Activated T-helper 9 cell treated with anti-CD3 and anti-CD28 coated beads, Interleukin-2, amount 50 U/mL, for 16 hours (primary cell): ENCODE results near the gene PSMD5.

ENCODE experiments used
- DNase-seq: peaks from one replicate; pipeline ENCODE4 v3.0.0-alpha.2; 2020; ENCODE audit warnings: low read depth

Gene PSMD5

DNA sequence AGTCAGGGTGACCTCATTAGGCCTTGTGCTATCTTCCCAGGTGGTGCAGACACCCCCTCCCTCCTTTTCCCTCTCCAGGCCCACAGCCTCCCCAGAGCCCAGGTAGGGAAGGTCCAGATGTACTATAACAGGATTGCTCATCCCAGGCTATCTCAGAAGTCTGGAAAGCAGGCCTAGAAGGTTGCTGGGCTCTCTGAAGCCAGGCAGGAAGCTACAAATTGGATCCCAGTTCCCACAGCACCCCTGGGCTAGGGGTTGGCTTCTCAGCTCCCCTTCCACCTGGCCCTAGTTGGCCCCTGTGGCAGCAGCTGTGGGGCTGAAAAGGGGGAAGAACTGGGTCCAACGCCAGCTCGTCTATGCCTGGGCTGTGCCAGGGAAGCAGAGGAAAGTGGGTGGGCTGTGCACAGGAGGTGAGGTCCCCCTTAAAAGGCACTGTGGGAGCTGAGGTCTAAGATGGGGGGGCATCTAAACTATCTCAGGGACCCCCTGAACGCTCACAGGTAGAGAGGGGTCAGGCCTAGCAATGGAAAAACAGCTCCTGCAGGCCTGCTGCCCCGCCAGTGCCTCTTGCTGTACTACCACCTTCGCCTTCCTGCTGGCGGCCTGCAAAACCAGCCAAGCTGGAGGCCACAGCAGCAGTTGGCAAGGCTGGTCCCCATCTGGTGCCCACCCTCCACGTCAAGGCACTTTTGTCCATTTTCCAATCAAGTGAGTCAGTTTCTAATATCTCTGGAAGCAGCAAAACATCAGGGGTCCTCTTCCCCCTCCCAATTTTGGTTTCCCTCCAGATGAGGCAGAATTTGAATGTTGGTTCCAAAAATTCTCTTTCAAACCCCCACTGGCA lies 13.3 kb upstream of the PSMD5 start:
- no peak for DNase-seq

DNA sequence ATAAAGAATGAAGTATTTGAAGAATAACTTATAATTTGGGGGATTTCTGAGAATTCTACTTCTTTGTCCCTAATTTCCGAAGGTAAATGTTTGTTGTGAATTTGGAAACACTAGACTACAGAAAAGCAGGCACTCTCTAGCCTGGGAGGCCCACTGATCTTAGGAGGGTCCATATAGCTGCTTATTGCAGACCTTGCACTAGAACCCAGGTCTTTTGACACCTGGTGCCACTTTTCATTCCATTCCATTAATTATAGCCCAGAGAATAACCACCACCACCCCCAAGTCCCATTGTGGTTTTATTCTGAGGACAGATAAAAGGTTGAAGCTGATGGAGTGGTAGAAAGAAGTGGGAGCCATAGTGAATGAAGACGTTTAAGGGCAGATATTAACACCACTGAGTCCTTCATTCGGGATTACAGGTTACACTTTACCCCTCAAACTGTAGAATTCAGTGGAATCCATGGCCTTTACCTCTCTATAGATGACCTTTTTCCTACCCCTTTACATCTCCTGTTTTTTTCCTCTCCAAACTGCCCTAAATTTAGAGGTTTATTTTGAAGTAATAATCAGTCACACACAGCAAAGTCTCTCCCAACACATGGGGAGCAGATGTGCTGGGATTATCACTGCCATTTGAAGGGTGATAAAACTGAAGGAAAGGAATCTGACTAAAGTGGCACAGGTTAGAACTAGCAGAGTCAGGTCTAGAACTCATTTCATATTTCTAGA lies 12.0 kb upstream of the PSMD5 start:
- no peak for DNase-seq

GRCh38 chr9:120853198-120853597 lies 10.5 kb upstream of the PSMD5 start:
- no peak for DNase-seq

- DNase-seq, result no peak
Observed at GRCh38 chr9:120852240-120853010, 9.7 kb upstream of the PSMD5 start.

DNA sequence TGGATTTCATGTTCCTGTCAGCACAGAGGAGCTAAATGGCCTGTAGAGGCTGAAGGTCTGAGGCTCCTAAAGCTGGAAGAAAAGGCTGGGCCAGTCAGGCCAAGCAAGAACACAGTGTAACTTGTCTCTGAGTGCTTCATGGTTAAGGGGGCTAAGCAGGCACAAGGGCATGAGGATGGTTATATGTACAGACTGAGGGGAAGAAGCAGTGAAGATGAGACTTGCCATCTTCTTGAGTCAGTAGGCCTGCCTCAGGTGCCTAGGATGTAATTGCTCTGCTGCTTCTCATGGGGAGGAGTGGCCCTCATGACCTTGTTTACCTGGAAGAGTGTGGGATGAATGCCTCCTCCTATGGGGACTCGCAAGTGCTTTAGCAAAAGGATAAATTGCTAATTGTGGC lies 8.7 kb upstream of the PSMD5 start:
- DNase-seq, result no peak

- DNase-seq, result no peak
Observed at GRCh38 chr9:120850315-120850714, 7.6 kb upstream of the PSMD5 start.

DNA sequence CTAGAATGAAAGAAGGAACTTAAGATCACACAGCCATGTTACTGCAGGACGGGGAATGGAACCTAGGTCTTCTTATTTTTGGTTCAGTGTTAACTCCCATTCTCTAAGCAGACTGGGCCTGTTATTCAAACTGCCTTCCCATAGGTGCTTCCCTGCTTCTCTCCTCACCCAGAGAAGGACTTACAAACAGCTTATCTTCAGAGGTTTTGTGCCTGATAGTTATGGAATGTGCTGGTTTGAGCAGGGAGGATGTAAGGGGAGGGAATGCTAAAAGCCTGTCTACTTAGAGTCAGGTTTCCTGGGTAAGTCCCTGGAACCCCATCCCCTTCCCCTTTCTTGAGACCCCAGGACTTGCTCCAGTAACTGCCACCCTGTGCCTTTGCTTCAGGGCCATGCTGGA lies 4.2 kb upstream of the PSMD5 start:
- no peak for DNase-seq

GRCh38 chr9:120846251-120846889 lies 3.6 kb upstream of the PSMD5 start:
- DNase-seq, result no peak

GRCh38 chr9:120845255-120845654 lies 2.5 kb upstream of the PSMD5 start:
- no peak for DNase-seq

- no peak for DNase-seq
Observed at GRCh38 chr9:120841930-120842684, 615 bp downstream of the PSMD5 start.

- DNase-seq, result no peak
Observed at GRCh38 chr9:120839146-120839545, 3.6 kb downstream of the PSMD5 start.

GRCh38 chr9:120837921-120838320 lies 4.8 kb downstream of the PSMD5 start:
- no peak for DNase-seq

DNA sequence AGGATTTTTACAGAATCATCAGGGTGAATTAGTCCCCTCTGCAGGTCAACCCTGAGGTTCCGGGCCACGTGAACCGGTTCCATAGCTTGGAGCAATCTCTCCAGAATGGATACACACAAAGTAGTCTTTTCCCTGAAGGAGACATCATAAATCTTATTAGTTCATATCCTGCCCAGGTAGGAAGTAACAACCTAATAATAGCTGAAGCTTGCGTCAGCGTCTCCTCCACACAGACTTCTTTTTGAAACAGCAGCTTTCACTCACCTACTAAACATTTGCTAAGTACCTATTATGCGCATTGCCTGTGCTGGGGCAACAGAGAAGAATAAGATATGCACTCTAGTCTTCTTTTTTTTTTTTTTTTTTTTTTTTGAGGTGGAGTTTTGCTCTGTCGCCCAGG lies 9.4 kb downstream of the PSMD5 start:
- no peak for DNase-seq

GRCh38 chr9:120832807-120833206 lies 9.9 kb downstream of the PSMD5 start:
- DNase-seq, result no peak

DNA sequence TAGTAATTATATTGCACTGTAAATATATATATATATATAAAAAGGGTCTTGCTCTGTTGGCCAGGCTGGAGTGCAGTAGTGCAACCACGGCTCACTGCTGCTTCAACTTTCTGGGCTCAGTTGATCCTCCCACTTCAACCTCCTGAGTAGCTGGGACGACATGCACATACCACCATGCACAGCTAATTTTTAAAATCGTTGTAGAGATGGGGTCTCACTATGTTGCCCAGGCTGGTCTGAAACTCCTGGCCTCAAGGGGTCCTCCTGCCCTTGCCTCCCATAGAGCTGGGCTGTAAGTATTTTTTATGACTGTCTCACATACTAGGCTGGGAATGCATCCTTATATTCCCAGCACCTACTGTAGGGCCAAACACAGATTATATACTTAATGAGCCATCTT lies 11.9 kb downstream of the PSMD5 start:
- no peak for DNase-seq

DNA sequence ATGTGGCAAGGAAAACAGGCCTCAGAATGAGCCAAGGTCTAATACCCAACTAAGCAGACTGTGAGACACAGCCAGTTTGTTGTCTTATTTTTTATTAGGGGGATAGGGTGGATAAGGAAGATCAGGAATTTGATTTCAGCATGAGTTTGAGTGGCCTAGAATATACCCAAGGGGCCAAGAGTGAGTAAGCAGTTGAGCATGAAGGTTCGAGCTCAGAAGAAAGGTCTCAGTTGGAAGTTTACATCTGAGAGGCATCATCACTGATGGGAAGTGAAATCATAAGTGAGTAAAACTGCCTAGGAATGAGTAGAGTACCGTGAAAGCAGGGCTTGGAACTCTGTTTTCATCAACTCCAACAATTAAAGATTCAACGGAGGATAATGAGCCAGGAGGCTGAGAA lies 12.6 kb downstream of the PSMD5 start:
- DNase-seq, result no peak

- DNase-seq, result no peak
Observed at GRCh38 chr9:120829650-120830049, 13.1 kb downstream of the PSMD5 start.

- no peak for DNase-seq
Observed at GRCh38 chr9:120820095-120820494, 22.6 kb downstream of the PSMD5 start.

DNA sequence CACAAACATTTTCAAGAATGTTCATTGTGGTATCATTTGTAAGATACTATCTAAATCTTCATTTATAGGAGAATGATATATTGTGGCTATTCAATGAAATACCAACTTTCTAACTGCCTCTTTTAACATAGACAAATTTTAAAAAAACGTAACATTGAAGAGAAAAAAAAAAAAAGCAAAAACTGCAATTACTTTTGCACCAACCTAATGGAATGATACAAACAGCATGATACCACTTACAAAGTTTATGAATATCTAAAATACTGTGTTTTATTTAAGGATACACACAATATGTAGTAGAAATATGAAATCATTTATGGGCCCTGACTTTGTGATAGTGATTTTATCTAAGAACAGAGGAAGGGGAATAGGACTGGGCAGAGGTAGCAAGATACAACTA lies 24.1 kb downstream of the PSMD5 start:
- no peak for DNase-seq

DNA sequence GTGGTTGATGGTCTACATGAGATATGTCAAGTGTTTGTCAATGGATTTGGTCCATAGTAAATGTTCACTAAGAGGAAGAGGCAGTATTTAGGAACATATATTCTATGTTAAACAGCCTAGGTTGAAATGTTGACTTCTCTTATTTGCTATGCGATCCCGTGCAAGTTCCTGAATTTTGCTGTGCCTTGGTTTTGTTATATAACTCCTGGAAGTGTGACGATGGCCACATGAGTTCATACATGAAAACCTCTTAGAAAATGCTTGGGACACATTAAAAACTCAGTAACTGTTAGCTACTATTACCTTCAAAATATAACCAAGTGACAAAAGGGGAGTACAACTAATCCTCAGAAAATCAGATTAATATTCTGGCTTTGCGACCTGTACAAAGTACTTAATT lies 27.6 kb downstream of the PSMD5 start:
- DNase-seq, result no peak

- no peak for DNase-seq
Observed at GRCh38 chr9:120808931-120809330, 33.8 kb downstream of the PSMD5 start.
